GM19397 (cell line): ENCODE results near the gene CCNQ.

Source experiments
- ATAC-seq: cut with Tn5 transposase; IDR thresholded peaks from one replicate; pipeline ENCODE4 v1.9.1; 2021; ENCODE audit warnings: mild to moderate bottlenecking, moderate library complexity; ENCODE audit not compliant: unreplicated experiment

The CCNQ gene

GRCh38 chrX:153599192-153600031 lies 473 bp upstream of the CCNQ start:
- ATAC-seq, result peak; percentile 80

DNA sequence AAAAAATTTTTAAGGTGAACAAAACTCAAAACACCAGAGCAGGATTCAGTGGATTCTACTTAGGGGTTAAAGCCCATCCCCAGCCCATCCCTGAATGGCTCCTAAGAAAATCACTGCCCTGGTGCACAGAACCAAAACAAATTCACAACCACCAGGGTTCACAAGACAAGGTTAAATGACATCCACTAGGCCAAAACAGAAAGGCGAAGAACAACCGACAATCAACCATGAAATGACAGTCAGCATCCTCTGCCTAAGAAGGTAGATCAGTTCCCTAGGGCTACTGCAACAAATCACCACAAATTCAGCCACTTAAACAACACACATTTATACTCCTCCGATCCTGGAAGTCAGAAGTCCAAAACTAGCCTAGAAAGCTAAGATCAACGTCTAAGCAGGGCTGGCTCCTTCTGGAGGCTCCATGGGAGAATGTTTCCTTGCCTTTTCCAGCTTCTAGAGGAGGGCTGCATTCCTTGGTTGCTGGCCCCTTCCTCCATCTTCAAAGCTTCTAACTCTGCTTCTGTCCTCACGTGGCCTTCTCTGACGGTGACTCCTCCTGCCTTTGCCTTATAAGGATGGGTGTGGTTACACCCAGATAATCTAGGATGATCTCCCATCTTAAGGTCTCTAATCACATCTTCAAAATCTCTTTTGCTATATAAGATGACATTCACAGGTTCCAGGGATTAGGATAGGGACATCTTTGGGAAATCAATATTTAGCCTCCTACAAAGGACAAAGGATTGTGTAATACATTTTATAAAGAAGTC lies 1.8 kb downstream of the CCNQ start:
- no peak for ATAC-seq

DNA sequence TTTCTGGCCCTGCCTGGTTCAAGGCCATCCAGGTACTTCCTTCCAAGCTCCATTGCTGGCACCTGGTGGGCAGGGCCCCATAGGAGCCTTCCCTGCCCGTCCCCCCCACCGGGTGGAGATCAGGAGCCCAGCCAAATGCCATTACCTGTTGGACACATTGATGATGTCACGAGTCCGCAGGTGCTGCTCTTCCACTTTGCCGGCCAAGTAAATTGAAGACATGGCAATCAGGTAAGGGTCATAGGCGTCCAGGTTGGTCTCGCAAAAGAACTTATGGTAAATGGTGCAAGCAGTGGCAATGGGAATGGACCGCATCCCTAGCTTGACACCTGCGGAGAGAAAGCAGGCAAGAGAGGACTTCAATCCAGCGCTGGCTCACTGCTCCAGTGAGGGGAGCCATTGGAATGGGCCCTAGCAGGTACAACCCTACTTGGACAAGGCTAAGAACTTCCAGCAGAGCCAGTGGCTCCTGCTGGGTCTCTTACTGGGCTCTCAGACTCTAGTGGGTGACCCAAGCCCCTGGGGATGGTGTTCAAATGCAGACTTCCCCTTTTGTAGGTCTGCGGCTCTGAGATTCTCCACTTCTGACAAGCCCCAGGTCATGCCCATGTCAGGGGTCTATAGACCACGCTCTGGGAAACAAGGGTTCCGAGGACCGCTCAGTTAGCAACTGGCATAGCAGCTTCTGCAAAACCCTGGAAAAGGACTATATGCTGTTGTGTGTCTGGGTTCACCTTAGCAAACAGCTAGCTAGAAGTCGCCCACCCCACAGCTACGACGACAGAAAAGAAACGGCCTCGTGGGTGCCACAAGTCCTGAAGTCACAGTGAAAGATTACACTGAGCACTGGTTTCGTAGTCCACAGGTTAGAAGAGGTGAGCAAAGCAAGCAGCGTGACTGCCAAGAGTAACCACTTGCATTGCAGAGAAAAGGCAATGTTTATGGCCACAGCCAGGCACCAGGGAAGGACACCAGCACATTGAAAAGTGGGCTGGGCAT lies 2.8 kb downstream of the CCNQ start:
- no peak for ATAC-seq

DNA sequence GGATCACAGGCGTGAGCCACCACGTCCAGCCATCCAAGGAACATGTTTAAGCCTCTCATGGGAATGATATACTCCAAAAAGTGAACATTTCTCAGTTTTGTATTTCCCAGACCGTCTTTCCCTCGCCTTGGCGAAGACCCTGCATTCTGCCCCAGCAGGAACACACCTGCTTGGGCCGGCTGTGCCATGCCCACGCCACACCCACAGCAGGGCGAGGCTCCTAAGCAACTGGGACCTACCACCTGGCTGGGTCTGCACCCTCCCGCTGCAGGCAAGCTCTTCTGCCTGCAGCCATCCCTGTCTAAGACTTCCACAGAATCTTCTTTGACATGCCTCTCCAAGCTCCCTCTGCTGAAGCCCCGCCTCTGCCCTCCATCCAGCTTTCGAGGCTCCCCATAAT lies 3.6 kb downstream of the CCNQ start:
- no peak for ATAC-seq

DNA sequence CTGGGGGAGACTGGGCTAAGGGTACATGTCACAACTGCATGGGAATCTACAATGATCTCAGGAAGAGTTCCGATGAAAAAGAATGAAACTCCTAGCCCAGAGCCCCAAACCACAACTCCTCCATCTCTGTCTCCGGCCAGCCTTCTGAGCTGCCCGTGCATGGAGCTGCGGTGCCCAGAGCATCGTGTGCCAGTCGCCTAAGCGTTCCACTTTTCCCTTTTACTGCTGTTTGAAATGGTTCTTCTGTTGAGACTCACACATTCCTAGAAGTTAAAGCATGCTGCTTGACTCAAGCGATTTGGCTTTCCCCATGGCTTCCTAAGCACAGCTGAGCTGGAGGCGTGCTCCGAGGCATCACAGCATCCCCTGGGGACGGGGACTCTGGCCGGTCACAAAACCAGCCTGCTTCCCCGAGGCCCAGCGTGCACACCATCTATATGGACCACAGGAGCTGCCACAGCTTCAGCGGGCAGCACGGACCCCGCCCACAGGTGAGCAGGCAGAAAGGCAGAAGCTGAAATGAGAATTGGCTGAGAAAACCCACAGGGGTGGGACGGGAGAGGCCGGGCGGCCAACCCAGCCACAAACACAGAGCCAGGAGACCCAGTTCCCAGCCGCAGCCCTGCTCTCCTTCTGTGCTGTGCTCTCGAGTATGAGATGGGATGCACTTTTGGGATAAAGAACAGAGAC lies 5.0 kb downstream of the CCNQ start:
- ATAC-seq, result no peak

DNA sequence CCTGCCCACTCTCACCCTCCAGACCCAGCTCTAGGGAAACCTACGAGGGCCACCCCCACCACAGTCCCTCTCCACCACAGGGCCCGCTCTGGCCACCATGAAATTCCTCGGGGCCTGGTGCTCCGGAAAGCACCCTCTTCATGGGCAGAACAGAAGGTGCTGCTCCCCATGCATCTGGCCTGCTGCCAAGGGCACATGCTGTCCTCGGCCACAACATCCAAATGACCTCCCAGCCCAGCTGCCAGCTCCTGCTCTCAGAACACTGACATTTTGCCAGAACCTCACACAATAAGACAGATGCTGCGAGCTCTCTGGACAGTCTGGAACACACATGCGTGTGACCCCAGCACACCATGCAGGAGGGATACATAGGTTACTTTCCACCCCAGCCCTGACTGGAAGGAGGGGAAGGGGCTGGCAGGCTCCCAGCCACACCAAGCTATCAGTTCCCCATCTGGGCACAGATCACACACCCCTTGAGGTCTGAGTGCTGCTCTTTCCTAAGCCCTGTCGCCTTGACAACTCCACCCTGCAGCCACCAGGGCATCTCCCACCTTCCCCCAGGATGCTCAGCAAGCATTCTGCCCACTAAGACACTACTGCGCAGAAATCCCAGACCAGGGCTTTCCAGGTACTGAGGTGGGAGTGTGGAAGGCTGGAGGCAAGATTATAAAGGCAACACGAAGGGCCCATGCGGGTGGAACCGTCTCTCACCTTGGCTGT lies 5.8 kb downstream of the CCNQ start:
- no peak for ATAC-seq

GRCh38 chrX:153592091-153592833 lies 6.7 kb downstream of the CCNQ start:
- no peak for ATAC-seq

GRCh38 chrX:153590961-153591956 lies 7.7 kb downstream of the CCNQ start:
- no peak for ATAC-seq

- ATAC-seq, result no peak
These were observed 10.0 kb downstream of the CCNQ start for GRCh38 chrX:153588782-153589446.

DNA sequence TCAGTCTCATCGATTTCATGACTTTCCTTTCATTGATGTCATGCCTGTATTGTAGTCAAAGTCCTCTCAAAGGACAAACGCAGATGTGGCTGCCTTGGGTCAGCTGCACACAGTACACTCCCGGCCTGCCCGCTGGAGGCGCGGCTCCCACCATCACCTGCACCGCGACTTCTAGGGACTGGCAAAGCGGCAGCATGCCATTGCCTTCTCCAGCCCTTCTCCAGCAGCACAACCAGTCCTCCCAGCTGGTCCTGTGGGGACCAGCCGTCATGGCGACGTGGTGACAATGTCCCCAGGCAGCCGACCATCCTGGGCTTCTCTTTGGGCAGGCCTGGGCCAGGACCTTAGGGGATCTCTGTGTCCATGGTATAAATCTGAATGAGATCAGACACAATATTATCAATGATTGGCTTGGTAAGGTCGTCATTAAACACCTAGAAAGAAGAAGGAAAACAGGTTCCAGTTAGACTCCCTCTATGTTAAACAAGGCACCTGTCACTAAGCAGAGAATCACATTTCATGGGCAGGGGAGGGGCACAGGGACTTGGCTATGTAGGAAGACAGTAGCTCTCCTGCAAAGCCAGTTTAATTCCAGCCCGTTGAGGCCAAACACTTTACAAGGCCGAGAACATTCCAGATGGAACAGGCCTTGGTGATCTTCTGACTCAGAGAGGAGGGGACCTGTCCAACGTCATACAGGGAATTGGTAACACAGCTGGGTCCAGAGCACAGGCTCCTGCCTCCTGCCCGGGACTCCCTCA lies 10.7 kb downstream of the CCNQ start:
- no peak for ATAC-seq

- ATAC-seq, result no peak
These were observed 11.6 kb downstream of the CCNQ start for GRCh38 chrX:153587342-153587741.

DNA sequence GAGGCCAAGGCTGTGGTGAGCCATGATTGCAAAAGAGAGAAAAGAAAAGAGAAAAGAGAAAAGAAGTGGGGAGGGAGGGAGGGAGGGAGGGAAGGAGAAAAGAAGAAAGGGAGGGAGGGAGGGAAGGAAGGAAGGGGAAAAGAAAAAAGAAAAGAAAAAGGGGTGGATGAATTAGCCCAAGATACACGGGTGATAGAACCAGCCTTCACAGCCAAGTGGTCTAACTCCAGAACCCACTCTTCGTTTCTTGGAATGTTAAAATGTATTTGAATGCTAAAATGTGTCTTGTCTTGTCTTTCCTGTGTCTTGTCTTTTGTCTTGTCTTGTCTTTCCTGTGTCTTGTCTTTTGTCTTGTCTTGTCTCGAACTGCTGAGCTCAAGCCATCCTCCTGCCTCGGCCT lies 13.1 kb downstream of the CCNQ start:
- no peak for ATAC-seq

DNA sequence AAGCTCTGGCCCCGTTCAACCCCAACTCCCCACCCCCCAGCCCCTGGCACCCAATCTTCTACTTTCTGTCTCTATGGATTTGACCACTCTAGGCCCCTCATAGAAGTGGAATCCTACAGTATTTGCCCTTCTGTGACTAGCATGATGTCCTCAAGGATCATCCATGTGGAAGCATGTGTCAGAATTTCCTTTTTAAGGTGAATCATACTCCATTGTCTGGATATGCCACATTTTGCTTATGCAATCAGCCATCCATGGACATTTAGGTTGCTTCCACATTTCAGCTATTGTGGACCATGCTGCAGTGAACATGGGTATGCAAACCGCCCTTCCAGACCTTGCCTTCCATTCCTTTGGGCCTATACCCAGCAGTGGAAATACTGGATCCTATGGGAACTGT lies 15.5 kb downstream of the CCNQ start:
- ATAC-seq, result no peak

GRCh38 chrX:153582896-153583295 lies 16.0 kb downstream of the CCNQ start:
- ATAC-seq, result peak; percentile 99

GRCh38 chrX:153580700-153581386 lies 18.1 kb downstream of the CCNQ start:
- ATAC-seq, result no peak

- ATAC-seq, result no peak
These were observed 20.1 kb downstream of the CCNQ start for GRCh38 chrX:153578889-153579288.
